Chondrocyte (in vitro differentiated cells): Measurements from ENCODE around the gene RANBP3. TPM values are rescaled to one million over a fixed set of nuclear protein-coding genes. Genes with fewer than 3 reads are reported as not detected.

Experiments
- DNase-seq: peaks from one replicate; pipeline ENCODE4 v3.0.0; 2021; ENCODE audit warnings: mixed read lengths, low spot score
- H3K27ac Mint-ChIP-seq: one replicate; pipeline ENCODE4 v1.8.0; 2021; ENCODE audit warnings: mild to moderate bottlenecking, moderate library complexity, mixed read lengths; ENCODE audit not compliant: unreplicated experiment
- H3K27me3 Mint-ChIP-seq: 2 replicates; pipeline ENCODE4 v1.8.0; 2021; ENCODE audit warnings: low read depth, mixed read lengths
- H3K36me3 Mint-ChIP-seq: 2 replicates; pipeline ENCODE4 v1.8.0; 2021; ENCODE audit warnings: low read depth, mixed read lengths
- H3K4me1 Mint-ChIP-seq: 2 replicates; pipeline ENCODE4 v1.8.0; 2021; ENCODE audit warnings: low read depth, mild to moderate bottlenecking, mixed read lengths
- H3K4me3 Mint-ChIP-seq: one replicate; pipeline ENCODE4 v1.8.0; 2021; ENCODE audit warnings: mild to moderate bottlenecking, moderate library complexity, mixed read lengths; ENCODE audit not compliant: unreplicated experiment
- H3K9me3 Mint-ChIP-seq: 2 replicates; pipeline ENCODE4 v1.8.0; 2021; ENCODE audit warnings: low read depth, mixed read lengths
- CTCF ChIP-seq: fragments of 200-600 bp; sonication (generic); IDR thresholded peaks from 2 replicates; pipeline ENCODE4 v1.5.0; 2021; ENCODE audit warnings: antibody characterized with exemption, mild to moderate bottlenecking, moderate library complexity
- total RNA-seq: library from RNA; stranded (reverse); gene quantifications from 3 replicates; pipeline ENCODE4 v1.2.1, GENCODE V29; 2021

RANBP3 gene
- total RNA-seq, 1 donor from 2014 or later, result 53.5 TPM

- Mint-ChIP-seq H3K27ac (peak overlapping the region; percentile 84), H3K4me1 (peaks cover 24% of the 10 kb centered on the region), H3K36me3 (peaks cover 11% of the 10 kb centered on the region), H3K27me3 (no peaks in the 10 kb centered on the region), H3K4me3 (no peak overlapping the region), H3K9me3 (no peaks in the 10 kb centered on the region)
- DNase-seq, result no peak
- peak; percentile 69 for TF ChIP-seq CTCF
Measured at GRCh38 chr19:6022570-6023064, 44.7 kb upstream of the RANBP3 start.

- Mint-ChIP-seq H3K9me3 (no peaks in the 10 kb centered on the region), H3K36me3 (peaks cover 11% of the 10 kb centered on the region), H3K4me1 (peaks cover 24% of the 10 kb centered on the region), H3K27ac (peak overlapping the region; percentile 36), H3K27me3 (no peaks in the 10 kb centered on the region), H3K4me3 (no peak overlapping the region)
- DNase-seq, result peak; percentile 89
- TF ChIP-seq CTCF, result peak; percentile 92
Measured at GRCh38 chr19:6021878-6022569, 44.1 kb upstream of the RANBP3 start.

- Mint-ChIP-seq H3K27me3 (no peaks in the 10 kb centered on the region), H3K4me3 (no peak overlapping the region)
Measured at GRCh38 chr19:6020972-6021805, 43.2 kb upstream of the RANBP3 start.

GRCh38 chr19:6020166-6020882 lies 42.4 kb upstream of the RANBP3 start:
- no peak for TF ChIP-seq CTCF
- no peaks in the 10 kb centered on the region for H3K9me3 Mint-ChIP-seq
- H3K27me3 Mint-ChIP-seq, result no peaks in the 10 kb centered on the region
- H3K4me1 Mint-ChIP-seq, result peaks cover 24% of the 10 kb centered on the region
- peak; percentile 78 for DNase-seq
- H3K36me3 Mint-ChIP-seq, result peaks cover 4% of the 10 kb centered on the region
- no peak overlapping the region for H3K27ac Mint-ChIP-seq
- no peak overlapping the region for H3K4me3 Mint-ChIP-seq

More at GRCh38 chr19:6020972-6021805, 43.2 kb upstream of the RANBP3 start:
- H3K9me3 Mint-ChIP-seq, result no peaks in the 10 kb centered on the region
- peak; percentile 77 for DNase-seq
- peaks cover 4% of the 10 kb centered on the region for H3K36me3 Mint-ChIP-seq
- TF ChIP-seq CTCF, result peak; percentile 18
- H3K27ac Mint-ChIP-seq, result no peak overlapping the region
- H3K4me1 Mint-ChIP-seq, result peaks cover 24% of the 10 kb centered on the region

GRCh38 chr19:6018786-6019185 lies 40.8 kb upstream of the RANBP3 start:
- H3K9me3 Mint-ChIP-seq, result no peaks in the 10 kb centered on the region
- H3K27ac Mint-ChIP-seq, result no peak overlapping the region
- H3K4me3 Mint-ChIP-seq, result no peak overlapping the region
- peaks cover 4% of the 10 kb centered on the region for H3K36me3 Mint-ChIP-seq
- TF ChIP-seq CTCF, result peak; percentile 43
- no peaks in the 10 kb centered on the region for H3K27me3 Mint-ChIP-seq
- DNase-seq, result peak; percentile 68
- H3K4me1 Mint-ChIP-seq, result peaks cover 22% of the 10 kb centered on the region
